Spinal cord (tissue), 10 donors: ENCODE measurements around the gene FAM25G. TPM values are rescaled to one million over a fixed set of nuclear protein-coding genes. Genes with fewer than 3 reads are reported as not detected.

Source experiments
- DNase-seq, 6 donors: peaks; one replicate each; pipeline versions ENCODE4 v3.0.0 to v3.0.0-alpha.2; 2013 to 2015; ENCODE audit warnings: low spot score in 6 of 6, low read depth in 4 of 6
- H3K27ac ChIP-seq: one replicate; pipeline ENCODE4 v1.5.1; 2013; ENCODE audit warnings: low read depth, low read length, control low read depth
- H3K27me3 ChIP-seq: one replicate; pipeline ENCODE4 v1.6.1; 2013; ENCODE audit warnings: low read length; ENCODE audit not compliant: control insufficient read depth, insufficient read depth
- H3K36me3 ChIP-seq: one replicate; pipeline ENCODE4 v1.6.1; 2013; ENCODE audit warnings: low read length; ENCODE audit not compliant: control insufficient read depth, insufficient read depth
- H3K4me1 ChIP-seq: one replicate; pipeline ENCODE4 v1.6.1; 2013; ENCODE audit warnings: low read length; ENCODE audit not compliant: control insufficient read depth, insufficient read depth
- H3K4me3 ChIP-seq: one replicate; pipeline ENCODE4 v1.5.1; 2013; ENCODE audit warnings: low read depth, low read length, control low read depth
- H3K9me3 ChIP-seq: one replicate; pipeline ENCODE4 v1.6.1; 2013; ENCODE audit warnings: low read length; ENCODE audit not compliant: control insufficient read depth, insufficient read depth
- WGBS: methylation state at CpG from one replicate; pipeline ENCODE4 v1.1.5; 2013; ENCODE audit warnings: missing lambda C conversion rate; ENCODE audit not compliant: insufficient coverage; 5-methylcytosine and 5-hydroxymethylcytosine counted together
- polyA plus RNA-seq, 2 donors: library from polyadenylated mRNA; unstranded; fragments of 120-200 nt; gene quantifications; one replicate each; pipeline ENCODE4 v1.2.1, GENCODE V29; 2013; ENCODE audit not compliant: insufficient read length in 2 of 2
- small RNA-seq: library from RNA; depleted of rRNA; stranded (forward); fragments of <200 nt; gene quantifications from one replicate; pipeline ENCODE3, GENCODE V24; 2014; ENCODE audit warnings: low replicate concordance
- total RNA-seq, 2 donors: library from RNA; depleted of rRNA in 1 of 2; stranded (reverse); fragments of 120-200 nt in 1 of 2; fragments of >200 nt in 1 of 2; gene quantifications; one replicate each; pipeline versions ENCODE4 v1.2.3 to v1.2.4, GENCODE V29; 2013 to 2014
- donor health status: healthy.

FAM25G gene
- total and polyA plus RNA-seq, 4 donors: not detected

DNA sequence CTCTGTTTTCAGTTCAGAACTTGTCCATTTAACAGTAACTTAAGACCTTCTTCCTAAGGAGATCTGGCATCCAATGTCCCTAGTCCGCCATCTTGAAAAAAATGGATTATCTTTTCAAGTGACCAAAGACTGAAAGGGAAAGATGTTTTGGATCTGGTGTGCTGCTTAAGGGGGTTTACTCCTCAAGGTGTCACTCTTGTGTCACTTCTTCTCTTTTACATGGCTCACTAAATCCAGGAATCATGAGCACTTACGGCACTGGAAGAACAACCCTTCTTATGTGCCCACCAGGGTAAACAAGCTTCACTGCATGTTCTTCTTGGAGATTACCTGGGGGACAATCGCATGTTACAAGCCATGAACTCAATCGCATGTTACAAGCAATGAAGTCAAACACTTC, 51.3 kb downstream of the FAM25G start:
- no peaks in the 10 kb centered on the region for H3K4me1 ChIP-seq
- peaks cover 2% of the 10 kb centered on the region for H3K9me3 ChIP-seq
- H3K27ac ChIP-seq: no peak overlapping the region
- DNase-seq: no peak
- 87% methylated on average over 3 of the region's 4 CpGs for WGBS
- no peaks in the 10 kb centered on the region for H3K27me3 ChIP-seq
- no peak overlapping the region for H3K4me3 ChIP-seq
- H3K36me3 ChIP-seq: no peaks in the 10 kb centered on the region

DNA sequence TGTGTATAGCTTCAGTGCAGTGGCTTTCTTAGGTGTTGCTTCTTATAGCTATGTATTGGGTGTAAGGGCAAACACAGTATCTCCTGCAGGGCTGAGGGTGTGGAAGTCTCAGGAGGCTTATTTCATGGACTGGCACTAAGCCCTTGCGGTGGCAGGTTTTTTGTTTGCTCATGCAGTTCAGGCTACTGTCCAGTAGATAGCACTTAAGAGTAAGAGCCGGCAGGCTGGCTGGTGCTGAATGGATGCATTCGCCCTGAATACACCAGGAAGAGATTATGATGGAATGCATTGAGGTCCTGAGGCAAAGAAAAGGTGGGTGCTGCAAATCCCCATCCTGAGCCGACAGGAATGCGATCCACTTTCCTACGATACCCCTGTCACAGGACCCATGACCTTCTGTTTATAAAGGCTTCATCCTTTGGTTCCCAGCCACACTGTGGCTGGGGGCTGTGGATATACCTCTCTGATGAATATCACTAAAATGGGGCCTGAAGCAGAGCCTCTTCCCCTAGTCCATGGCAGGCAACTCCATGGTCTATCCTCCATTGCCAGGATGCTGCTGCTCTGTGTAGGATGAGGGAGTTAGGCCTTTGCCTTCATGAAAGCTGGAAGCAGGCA, 52.5 kb downstream of the FAM25G start:
- Histone ChIP-seq H3K36me3 (no peaks in the 10 kb centered on the region), H3K27me3 (no peaks in the 10 kb centered on the region), H3K27ac (no peak overlapping the region), H3K4me3 (no peak overlapping the region), H3K9me3 (peaks cover 2% of the 10 kb centered on the region), H3K4me1 (no peaks in the 10 kb centered on the region)
- WGBS: 29% methylated on average over 3 of the region's 6 CpGs
- peak in 1 of 6 donors; percentile 8 for DNase-seq

Small RNA genes lying within 50 kb of the gene (small RNA-seq; reads per million reads assigned to genes)
- gene AL591684.3: not detected
- not detected for gene RNA5SP312

Other genes with a start within 250 kb of the FAM25G start
- 1 to 10 TPM; 6.4 to 6.6 TPM for gene GDF10, start 191.5 kb downstream of the FAM25G start, total RNA-seq
- gene GDF10, start 191.5 kb downstream of the FAM25G start, polyA plus RNA-seq: 10 to 100 TPM in 1 of 2 donors, 1 to 10 TPM in 1; 7.4 to 11.2 TPM
- gene GDF2, start 169.2 kb downstream of the FAM25G start, total RNA-seq: not detected
- gene GDF2, start 169.2 kb downstream of the FAM25G start, polyA plus RNA-seq: under 1 TPM in 1 of 2 donors, not detected in 1; 0.13 TPM
- not detected for gene RBP3, start 143.3 kb downstream of the FAM25G start, total RNA-seq
- gene RBP3, start 143.3 kb downstream of the FAM25G start, polyA plus RNA-seq: under 1 TPM; 0.29 to 0.41 TPM
- gene ZNF488, start 107.4 kb downstream of the FAM25G start, total RNA-seq: 1 to 10 TPM; 4.5 to 8.2 TPM
- gene ZNF488, start 107.4 kb downstream of the FAM25G start, polyA plus RNA-seq: 10 to 100 TPM; 32.5 to 39.6 TPM
- under 1 TPM; 0.17 to 0.20 TPM for gene ANXA8, start 7.6 kb downstream of the FAM25G start, total RNA-seq
- gene ANXA8, start 7.6 kb downstream of the FAM25G start, polyA plus RNA-seq: not detected
- gene AGAP9, start 31.9 kb upstream of the FAM25G start, total RNA-seq: 10 to 100 TPM in 1 of 2 donors, 1 to 10 TPM in 1; 1.7 to 13.8 TPM
- 10 to 100 TPM in 1 of 2 donors, 1 to 10 TPM in 1; 8.7 to 17.3 TPM for gene AGAP9, start 31.9 kb upstream of the FAM25G start, polyA plus RNA-seq